ENCODE data around the gene CDK6.

DNA sequence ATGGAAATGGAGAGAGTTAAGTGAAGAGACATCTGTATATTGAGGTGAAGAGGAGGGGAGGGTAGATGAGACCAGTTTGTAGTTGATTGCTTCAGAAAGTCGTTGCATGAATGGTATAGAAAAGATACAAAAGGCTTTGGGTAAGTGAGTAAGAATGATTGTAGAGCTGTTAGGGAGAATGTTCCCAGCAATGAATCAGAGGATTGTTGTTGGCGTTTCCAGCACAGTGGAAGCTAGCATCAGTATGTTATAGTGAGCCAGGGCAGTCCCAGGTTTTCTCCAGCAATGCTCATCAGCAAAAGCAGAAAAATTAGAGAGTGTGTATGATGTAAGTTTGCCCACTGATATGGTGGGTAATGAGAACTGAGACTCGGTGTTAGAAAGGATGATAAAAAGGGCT lies 15.4 kb upstream of the CDK6 start:
- TF ChIP-seq FOXK2 (IDR thresholded peaks at IDR 0.05): no peak
- no peak for TF ChIP-seq ELF4 (IDR thresholded peaks at IDR 0.05)
- TF ChIP-seq FOXM1 (IDR thresholded peaks at IDR 0.05; ENCODE audit: borderline replicate concordance): no peak
- TF ChIP-seq CTBP1 (IDR thresholded peaks at IDR 0.05; ENCODE audit: borderline replicate concordance): no peak
